Activated T-cell treated with anti-CD3 and anti-CD28 coated beads for 24 hours (primary cell): ENCODE data around the gene OARD1.
"Not testable (repeated sequence)": the region's sequence is repeated elsewhere in the genome, so short reads cannot be mapped to it uniquely, and the experiment has no call there.

Source experiments
- DNase-seq: peaks from one replicate; pipeline ENCODE4 v3.0.0-alpha.2; 2020; ENCODE audit warnings: low read depth

OARD1 gene

GRCh38 chr6:41025966-41026530 lies 46.1 kb downstream of the OARD1 start:
- no peak for DNase-seq

- DNase-seq = no peak
These were observed 49.0 kb downstream of the OARD1 start for GRCh38 chr6:41023114-41023513.

- no peak for DNase-seq
These were observed 49.9 kb downstream of the OARD1 start for GRCh38 chr6:41022294-41022693.

GRCh38 chr6:41021832-41022231 lies 50.3 kb downstream of the OARD1 start:
- no peak for DNase-seq

GRCh38 chr6:41017663-41018062 lies 54.5 kb downstream of the OARD1 start:
- no peak for DNase-seq

GRCh38 chr6:41015860-41016259 lies 56.3 kb downstream of the OARD1 start:
- DNase-seq = not testable (repeated sequence)

- no peak for DNase-seq
These were observed 57.4 kb downstream of the OARD1 start for GRCh38 chr6:41014780-41015179.
